ENCODE results near the gene MARF1.
"Not testable (repeated sequence)": the region's sequence is repeated elsewhere in the genome, so short reads cannot be mapped to it uniquely, and the experiment has no call there.

DNA sequence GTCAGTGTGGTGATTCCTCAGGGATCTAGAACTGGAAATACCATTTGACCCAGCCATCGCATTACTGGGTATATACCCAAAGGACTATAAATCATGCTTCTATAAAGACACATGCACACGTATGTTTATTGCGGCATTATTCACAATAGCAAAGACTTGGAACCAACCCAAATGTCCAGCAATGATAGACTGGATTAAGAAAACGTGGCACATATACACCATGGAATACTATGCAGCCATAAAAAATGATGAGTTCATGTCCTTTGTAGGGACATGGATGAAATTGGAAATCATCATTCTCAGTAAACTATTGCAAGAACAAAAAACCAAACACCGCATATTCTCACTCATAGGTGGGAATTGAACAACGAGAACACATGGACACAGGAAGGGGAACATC is 12.6 kb upstream of the MARF1 start:
- TF ChIP-seq, protein P1, sequence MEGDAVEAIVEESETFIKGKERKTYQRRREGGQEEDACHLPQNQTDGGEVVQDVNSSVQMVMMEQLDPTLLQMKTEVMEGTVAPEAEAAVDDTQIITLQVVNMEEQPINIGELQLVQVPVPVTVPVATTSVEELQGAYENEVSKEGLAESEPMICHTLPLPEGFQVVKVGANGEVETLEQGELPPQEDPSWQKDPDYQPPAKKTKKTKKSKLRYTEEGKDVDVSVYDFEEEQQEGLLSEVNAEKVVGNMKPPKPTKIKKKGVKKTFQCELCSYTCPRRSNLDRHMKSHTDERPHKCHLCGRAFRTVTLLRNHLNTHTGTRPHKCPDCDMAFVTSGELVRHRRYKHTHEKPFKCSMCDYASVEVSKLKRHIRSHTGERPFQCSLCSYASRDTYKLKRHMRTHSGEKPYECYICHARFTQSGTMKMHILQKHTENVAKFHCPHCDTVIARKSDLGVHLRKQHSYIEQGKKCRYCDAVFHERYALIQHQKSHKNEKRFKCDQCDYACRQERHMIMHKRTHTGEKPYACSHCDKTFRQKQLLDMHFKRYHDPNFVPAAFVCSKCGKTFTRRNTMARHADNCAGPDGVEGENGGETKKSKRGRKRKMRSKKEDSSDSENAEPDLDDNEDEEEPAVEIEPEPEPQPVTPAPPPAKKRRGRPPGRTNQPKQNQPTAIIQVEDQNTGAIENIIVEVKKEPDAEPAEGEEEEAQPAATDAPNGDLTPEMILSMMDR (IDR thresholded peaks at IDR 0.05) = not testable (repeated sequence)
- TF ChIP-seq EZH2 (IDR thresholded peaks at IDR 0.05) = not testable (repeated sequence)

Measured in neural progenitor cell (in vitro differentiated cells).